Cerebellar nuclear complex (tissue), 1 donor: ENCODE results near the gene WEE2.
"Not testable (repeated sequence)": the region's sequence is repeated elsewhere in the genome, so short reads cannot be mapped to it uniquely, and the experiment has no call there.

Experiments used
- DNase-seq, 2 experiments: peaks; one replicate each; lab custom pipeline; 2025; lab: John Stamatoyannopoulos, UW

The WEE2 gene

DNA sequence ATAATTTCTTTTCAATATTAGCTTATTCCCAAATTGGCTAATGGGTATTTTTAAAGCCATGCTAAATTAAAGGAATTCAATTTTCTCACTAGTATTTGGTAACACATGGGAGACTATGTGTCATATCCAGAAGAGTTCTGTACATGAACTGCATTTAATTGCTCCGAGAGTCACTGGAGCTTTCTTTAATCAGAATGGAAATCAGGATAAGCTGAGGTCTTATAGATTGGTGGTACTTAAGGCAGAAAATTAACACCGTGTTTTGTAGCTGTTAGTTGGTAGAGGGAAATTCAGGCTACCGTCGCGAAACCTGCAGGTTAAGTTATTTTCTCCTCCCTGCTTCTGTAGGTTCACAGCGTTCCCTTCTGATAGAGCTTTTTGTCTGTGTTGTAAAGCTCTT, at the start of gene WEE2:
TSS of gene WEE2 (plus strand) at position 3 of the 400 bp plus-strand sequence. CDS start 406 bp downstream, outside the sequence.
- DNase-seq, result no peak

DNA sequence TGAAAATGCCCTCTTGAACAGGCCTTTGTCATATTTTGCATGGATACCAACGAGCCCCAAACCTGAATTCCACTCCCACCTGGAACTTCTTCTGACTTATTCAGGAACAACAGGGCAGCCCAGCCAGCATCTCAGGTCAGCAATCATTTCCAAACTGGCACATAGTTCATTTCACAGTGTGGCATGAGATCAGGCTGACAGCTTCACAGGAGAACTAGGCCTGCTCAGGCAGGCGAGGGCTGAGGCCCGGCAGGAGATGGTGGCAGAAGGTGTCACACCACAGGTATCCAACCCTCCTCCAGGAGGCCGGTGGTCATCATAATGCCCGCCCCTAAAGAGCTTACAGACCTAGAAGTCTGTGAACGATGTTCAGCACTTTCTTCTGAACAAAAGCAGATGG, 48.7 kb upstream of the WEE2 start:
- peak in 1 of 2 experiments; percentile 63 for DNase-seq

DNA sequence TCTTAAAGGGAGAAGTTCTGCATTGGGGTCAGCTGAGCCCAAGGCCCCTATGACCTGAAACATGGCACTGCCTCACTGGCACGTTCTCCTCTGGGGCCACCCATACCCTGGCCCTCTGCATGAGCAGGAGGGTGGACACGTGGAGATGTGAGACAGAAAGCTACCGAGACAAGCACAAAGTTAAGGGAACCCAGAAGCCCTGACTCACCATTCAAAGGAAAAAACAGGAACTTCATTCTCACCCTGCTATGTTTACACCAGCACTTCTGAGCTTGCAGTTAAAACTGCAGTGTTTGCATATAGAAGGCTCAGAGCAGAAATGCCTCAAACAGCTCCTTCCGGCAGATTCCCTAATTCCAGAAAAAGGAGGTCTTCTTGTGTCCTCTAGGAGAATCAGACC, 47.9 kb upstream of the WEE2 start:
- DNase-seq, result no peak

DNA sequence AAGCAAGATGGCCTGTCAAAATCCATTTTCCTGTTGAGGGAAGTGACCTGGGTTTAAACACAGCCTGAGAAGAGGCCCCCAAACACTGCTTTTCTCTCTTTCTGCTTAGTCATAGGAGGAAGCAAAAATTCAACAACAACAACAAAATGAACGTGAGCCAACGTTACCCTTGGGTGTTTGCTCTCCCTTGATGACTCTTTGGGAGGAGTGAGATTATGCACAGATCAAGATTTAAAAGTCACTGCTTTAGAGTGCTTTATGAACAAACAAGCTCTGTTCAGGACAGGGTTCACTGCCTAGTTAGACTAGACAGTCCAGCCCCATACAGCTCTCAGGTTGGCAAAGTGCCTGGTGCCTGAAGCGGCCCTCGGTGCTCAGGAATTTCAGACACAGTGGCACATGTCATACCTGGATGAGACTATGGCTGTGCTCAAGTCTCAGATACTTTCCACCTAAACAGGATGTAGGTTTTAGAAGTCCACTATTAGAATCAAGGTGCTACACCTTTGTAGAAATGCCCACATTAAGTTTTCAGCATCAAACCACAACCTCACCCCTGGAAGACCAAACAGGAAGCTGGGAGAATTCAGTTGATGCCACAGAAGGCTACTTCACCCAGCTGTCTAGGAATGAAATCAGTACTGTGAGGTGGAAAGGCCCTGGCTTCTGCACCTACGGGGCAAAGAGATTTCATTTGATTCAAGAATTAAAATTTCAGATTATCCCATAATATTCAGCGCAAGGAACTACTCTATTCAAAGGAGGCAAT, 44.9 kb upstream of the WEE2 start:
- DNase-seq, result no peak

DNA sequence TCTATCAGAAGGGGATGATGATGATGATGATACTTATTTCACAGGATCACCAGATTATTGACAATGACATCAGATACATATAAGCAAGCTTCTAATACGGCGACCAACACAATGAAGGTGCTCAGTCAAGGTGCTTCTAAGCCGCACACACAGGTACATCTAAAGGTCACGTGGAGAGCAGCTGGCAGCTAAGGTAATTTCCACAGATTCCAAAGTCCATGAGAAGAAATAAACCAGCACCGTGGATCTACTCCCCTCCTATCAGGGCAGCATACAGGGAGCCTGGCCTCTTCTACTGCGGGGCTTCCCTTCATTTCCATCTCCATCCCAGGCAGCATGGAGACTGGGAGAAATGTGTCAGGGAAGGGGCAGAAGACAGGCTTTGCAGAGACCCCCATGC, 43.7 kb upstream of the WEE2 start:
- DNase-seq, result no peak

DNA sequence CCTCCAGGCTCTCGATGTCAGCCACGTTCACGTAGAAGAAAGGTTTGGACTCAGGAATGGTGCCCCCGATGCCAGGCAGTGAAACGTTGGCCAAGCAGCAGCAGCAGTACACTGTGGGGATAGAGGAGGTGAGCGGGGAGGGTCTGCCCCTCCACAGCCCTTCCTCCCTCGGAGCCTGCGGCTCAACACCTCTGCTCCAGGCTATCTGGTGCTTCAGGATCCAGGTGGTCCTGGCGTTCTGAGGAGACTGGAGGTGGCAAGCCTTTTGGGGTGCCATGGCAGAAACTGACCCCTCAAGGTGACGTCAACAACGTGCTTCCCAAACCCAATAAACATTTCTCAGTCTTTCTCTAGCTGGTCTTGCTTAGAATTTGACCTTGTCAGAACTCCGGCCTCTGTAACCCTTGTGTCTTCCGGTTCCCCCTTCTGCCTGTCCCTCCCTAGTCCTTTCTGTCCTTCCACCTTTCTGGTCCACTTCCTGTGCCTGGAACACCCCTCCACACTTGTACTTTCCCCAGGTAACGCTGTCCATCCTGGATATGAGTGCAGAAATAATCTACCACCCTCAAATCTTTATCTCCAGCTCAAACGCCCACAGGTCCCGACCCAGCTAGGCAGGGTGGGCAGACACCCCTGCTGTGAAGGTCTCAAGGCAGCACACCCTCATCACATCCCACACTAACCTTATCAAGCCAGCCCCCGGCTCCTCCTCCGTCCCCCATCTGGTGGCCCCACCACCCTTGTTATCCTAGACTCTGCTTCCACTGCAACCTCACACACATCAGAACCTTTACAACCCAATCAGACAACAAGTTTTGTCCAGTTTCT, 42.7 kb upstream of the WEE2 start:
- no peak for DNase-seq

DNA sequence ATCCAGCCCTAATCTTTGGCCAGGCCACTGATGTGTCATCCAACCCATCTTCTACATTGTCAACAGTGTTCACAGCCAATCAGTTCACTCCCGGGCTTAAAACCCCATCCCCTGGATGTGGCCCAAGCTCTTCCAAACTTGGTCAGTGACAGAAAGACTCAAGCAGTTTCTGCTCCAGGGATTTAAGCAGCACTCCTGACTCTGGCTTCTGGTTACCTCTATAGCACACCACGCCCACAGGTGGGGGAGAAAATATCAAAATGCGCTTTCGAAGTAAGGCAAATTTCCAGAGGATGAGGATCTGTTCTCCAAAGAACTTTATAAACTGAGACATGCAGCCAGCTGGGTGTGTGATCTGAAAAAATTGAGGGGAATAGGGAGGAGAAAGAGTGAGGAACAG, 42.1 kb upstream of the WEE2 start:
- no peak for DNase-seq

DNA sequence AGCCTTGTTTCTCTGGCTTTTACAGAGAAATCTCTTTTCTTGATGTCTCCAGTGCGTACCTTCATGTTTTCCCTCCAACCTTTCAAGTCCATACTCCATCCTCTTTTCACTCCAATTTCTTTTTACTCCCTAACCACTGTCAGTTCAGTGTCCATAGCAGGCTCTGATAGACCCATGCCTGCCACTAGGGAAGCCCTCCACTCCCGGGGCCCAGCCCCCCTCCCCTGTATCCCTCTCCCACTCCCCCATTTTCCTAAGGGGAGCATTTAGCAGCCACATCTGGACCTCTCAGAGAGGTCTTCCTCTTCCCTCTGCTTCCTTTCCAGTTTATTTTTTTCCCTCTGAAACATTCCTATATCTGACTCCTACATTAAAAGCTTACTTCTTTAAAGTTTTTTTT, 39.3 kb upstream of the WEE2 start:
- DNase-seq, result no peak

DNA sequence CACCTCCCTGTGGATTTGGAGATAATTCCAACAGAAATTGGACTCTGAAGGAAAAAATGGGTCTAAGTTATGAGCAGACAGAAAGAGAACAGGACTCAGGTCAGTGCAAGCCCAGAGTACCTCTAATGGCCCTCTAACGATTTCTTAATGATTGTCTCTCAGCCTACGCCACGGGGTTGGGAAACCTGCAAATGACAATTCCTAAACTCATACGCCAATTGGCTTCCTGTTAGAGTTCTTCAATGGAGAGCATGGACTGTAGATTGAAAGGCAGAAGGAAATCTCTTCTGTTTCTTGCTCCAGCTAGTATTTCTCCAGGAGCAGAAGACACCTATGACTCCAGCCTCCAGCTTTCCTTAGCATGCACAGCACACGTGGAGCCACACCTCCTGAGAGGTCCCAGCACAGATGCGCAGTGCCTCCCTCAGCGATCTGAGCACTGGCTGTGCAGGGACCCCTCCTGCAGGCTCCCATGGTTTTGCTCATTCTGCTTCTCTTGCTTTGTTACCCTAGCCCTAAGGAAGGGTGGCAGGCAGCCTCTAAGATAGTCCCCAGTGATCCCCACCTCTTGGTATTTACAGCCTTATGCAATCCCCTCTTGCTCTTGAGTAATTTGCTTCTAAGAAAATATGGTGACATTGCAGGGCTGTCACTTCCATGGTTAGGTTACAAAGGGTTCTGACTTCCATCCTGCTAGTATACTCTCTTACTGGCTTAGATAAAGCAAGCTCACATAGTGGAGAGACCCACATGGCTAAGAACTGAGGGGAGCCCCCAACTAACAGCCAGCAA, 36.3 kb upstream of the WEE2 start:
- no peak for DNase-seq

DNA sequence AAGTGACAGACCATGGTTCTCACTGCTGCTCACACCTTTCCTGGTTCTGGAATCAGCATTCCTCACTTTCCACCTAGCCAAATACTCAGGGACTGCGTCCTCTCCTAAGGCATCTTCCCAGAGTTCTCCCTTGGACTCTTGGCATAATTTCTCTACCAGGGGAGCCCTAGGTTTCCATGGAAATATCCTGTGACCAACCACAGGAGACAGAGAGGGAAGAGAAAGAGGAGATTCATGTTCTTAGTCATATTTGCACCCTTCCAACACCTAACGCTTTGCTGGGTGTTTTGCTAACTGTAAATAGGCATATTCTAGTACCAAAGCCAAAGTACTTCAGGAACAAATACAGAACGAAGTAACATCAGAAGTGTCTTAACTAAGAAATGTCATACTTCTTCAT, 34.8 kb upstream of the WEE2 start:
- DNase-seq, result no peak

DNA sequence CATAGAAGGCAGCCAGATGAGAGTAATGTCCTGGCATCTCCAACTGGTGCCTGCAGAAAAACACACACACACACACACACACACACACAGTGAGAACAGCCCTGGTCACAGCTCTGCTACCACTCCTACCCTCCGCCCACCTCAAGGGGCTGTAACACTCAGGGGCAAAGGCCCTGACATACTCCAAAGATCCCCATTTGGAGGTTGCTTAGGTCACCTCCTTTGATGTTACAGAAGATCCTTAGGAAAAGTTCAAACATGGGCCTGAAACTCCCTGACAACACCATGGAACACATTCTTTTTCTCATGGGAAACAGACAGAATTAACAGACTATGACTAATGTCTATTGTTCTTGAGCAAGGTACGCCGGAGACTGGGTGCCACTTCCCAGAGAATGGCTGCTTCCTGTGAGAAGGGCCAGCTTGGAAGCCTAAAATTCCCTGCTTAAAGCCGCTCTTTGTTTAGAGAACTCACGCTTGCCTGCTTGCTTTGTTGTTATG, 33.9 kb upstream of the WEE2 start:
- no peak for DNase-seq

DNA sequence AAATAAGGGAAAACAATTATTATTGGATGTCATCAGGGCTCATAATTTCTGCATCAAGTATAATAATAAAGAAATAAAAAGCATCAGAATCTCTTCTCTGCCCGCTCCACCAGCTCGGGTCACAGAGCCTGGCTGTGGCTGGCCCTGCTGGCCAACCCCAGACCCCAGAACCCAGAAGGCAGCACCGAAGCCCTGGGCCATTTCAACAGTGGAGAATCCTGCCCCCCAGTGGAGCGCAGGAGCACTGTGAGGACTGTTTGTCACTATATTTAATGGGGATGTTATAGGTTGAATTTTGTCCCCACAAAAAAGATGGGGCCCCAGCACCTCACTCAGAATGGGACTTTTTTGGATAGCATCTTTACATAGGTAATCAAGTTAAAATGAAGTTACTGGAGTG, 33.5 kb upstream of the WEE2 start:
- no peak for DNase-seq

DNA sequence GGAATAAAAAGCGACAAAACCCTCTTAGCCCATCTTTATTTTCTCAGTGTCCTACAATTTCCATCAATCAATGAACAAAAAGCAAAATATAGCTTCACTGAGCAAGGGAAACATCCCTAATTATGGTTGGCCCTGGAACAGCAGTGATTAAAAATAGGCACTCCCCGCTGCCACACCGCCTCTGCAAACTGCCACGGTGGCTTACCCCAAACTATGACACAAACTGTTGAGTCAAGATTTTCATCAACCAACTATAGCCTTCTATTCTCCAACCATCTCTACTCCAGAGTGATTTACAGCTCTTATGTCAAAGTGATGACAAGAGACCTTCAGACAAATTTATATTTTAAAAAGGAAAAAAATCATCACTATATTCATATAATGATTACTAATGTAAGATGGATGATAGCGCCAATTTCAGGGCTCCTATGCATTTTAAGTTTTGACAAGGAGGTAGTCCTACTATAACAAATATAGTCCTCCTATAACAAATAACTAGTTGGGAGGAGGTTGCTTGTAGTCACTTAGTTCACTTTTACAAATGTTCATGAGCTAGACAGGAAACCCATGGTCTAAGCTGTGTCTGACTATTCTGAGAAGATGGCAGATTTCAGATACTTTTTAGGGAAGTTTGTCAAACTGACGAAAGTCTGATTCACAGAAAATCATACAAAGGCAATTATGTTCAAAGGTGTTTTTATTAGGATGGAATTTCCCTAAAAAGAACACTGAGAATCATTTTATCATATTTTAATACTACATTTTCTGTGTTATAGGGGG, 32.5 kb upstream of the WEE2 start:
- no peak for DNase-seq

DNA sequence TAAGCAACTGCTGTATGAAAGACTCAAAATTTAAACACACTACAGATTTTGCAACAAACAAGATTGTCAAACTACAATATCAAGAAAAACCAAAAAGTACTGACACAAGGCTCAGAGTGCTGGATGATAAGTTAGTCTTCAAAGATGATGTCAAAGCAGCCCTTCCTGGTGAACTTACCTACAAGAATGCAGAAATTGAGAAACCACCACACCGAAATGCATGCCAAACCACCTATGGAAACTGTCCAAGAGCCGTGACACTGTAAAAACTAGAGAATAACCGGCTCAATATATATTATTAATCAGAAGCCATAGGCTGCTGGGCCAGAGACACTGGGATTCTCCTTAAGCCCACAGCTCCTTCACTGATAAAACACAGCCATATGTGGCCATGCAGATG, 31.5 kb upstream of the WEE2 start:
- no peak for DNase-seq

DNA sequence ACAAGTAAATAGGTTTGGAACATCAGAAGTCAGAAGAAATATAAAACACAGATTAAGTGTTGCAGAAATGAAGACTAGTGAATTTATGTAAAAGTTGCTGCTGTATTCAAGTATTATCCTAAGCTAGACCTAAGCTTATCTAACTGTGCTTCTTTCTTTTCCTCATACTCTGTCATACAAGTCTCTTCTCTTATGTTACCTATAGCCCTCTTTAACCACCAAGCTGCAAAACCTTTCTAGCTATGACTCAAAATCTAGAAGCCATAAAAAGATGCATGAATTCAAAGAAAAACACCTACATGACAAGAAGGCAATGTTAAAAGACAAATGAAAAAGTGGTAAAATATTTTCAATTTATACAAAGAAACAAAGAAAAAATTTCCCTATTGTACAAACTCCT, 29.1 kb upstream of the WEE2 start:
- DNase-seq, result no peak

DNA sequence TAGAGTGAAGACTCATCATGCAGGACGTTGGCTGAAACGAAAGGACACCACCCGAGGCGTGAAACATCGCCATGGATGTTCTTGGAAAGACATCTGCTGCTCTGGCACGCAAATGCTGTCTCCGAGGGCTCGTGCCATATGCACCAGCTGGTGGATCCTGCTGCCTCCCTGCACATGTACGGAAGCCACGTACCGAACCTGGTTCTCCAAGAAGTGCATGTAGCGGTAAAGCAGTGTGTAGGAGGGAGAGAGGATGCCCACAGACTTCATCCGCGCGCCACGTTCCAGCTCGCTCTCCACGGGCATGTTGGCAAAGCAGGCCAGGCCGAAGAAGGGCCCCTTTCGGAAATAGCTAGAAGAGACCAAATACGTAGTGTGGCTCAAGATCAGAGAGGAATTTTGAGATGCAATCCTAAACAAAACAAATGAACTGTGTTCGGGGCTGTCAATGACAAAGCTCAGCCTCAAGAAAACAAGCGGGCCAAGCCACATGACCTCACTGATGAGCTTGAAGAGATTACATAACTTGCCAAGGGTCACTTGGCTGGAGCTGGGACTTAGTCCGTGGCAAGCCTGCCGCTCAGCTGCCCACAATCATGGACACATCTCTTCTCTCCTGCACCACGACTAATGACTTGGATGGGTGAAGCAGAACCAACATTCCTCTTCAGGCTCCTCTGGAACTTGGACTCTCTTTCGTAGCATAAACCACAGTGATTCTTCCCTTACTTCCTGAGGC, 22.7 kb upstream of the WEE2 start:
- peak; percentile 75 to 93 for DNase-seq

DNA sequence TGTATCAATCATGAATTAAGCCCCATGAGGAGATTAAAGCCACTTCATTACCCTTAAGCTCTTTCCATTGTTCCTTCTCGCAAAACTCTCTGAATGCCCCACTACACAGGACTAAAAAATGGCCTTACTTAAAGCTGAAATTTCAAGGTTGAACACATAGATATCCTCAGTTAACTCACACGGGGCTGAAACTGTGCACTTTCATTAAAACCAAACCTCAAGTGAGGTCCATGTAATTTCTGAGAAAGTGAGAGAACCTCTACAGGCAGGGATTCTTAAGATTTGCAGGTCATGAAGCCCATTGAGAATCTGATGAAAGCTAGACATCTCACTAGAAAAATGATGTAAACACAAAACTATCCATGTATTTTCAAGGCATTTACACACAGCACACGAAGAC, 22.1 kb upstream of the WEE2 start:
- no peak for DNase-seq

DNA sequence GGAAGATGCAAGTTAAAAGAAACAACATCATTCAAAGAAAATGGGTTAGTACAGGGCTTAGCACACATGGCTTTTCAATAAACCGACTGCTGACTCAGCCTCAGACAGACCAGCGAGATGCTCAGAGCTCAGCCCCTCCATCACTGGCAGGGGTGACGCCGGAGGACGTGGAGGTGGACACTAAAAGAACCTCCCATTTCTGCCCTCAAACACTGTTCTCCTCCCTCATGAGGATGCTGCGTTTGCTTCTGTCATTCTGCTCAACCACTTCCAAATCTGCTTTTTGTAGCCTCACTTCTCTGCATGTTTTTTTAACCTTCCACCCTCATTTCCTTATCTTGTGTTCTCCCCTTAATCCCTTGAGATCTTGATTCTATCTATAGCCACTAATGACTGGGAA, 21.5 kb upstream of the WEE2 start:
- DNase-seq, result no peak

DNA sequence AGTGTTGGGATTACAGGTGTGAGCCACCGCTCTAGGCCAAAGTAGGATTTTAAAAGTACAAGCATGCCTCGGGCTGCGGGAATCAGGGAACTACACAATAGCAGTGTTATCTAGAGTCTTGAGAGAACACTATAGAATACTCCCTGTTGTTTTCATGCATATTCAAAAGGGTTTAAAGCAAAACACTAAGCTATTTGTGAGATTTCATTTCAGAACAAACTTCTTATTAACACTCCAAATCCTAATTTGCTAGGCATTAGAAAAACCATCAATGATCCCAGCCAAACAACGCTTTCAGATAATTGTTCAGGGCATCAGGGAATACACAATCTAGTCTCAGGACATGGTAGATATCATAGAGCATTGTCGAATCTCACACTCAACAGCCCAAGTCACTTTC, 20.1 kb upstream of the WEE2 start:
- DNase-seq, result no peak

DNA sequence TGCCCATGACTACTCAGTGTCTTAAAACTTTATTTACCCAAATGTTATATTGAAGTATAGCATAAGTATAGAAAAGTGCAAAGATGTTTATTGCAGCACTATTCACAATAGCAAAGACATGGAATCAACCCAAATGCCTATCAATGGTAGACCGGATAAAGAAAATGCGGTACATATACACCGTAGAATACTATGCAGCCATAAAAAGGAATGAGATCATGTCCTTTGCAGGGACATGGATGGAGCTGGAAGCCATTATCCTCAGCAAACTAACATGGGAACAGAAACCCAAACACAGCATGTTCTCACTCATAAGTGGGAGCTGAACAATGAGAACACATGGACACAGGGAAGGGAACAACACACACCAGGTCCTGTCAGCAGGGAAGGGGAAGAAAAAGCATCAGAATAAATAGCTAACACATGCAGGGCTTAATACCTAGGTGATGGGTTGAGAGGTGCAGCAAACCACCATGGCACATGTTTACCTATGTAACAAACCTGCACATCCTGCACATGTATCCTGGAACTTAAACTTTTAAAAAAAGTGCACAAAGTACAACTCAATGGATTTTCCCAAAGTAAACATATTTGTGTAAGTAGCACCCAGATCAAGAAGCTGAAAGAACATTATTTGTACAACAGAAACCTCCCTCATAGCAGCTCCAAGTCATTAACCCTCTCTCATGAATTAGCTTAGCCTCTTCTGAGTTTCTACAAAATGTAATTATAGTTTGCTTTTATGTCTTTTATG, 18.9 kb upstream of the WEE2 start:
- not testable (repeated sequence) for DNase-seq
